Measurements from ENCODE around the gene RELN. TPM values are rescaled to one million over a fixed set of nuclear protein-coding genes. Genes with fewer than 3 reads are reported as not detected.

RELN gene
- total RNA-seq, 4 donors from 2014 or later, result 1.2 to 7.1 (median 3.7) TPM

DNA sequence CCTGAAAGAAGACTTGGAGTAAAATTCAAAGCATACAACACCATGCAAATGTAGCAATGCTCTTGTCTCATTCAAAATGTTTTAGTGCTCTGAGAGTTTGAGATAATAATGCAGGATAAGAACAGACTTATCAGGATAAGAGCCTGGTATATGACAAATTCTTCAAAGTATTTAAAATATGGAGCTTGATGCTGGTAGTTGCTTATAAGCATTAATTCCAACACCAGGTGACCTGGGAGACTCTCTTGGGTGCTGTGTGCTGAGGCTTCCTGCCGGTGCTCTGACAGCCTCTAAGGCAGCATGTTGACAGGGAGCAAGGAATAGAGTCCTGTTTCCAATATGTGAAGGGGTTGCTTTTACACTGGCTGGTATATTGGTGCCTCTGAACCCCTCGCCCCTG, 508.7 kb downstream of the RELN start:
- no peak for ATAC-seq (ENCODE audit: low FRiP score)
- DNase-seq (ENCODE audit: low spot score), result no peak
- TF ChIP-seq CTCF (IDR thresholded peaks at IDR 0.05), result no peak

GRCh38 chr7:103474956-103475355, 514.5 kb downstream of the RELN start:
- no peak for DNase-seq (ENCODE audit: low spot score)
- no peak for TF ChIP-seq CTCF (IDR thresholded peaks at IDR 0.05)
- no peak for ATAC-seq (ENCODE audit: low FRiP score)

DNA sequence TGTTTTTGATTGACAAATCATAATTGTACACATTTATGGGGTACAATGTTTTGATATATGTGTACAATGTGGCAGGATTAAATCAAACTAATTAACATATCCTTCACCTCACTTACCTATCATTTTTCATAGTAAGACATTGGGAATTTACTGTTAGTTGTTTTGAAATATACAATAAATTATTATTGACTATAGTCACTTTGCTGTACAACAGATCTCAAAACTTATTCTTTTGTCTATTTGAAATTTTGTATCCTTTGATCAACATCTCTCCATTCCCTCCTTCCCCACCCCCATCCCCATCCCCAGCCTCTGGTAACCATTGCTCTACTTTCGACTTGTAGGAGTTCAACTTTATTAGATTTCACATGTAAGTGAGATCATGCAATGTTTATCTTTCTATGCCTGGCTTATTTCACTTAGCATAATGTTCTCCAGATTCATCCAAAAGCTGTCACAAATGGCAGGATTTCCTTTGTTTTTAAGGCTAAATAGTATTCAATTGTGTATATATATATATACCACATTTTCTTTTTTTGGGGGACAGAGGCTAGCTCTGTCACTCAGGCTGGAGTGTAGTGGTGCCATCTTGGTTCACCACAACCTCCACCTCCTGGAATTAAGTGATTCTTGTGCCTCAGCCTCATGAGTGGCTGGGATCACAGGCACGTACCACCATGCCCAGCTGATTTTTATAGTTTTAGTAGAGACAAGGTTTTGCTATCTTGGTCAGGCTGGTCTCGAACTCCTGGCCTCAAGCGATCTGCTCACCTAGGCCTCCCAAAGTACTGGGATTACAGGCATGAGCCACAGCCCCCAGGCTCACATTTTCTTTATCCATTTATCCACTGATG, 520.1 kb downstream of the RELN start:
- no peak for DNase-seq (ENCODE audit: low spot score)
- TF ChIP-seq CTCF (IDR thresholded peaks at IDR 0.05), result no peak

GRCh38 chr7:103466814-103467213, 522.6 kb downstream of the RELN start:
- DNase-seq (ENCODE audit: low spot score) (no peak), ATAC-seq (ENCODE audit: low FRiP score) (no peak)
- no peak for TF ChIP-seq CTCF (IDR thresholded peaks at IDR 0.05)

More for the DNA sequence above, 520.1 kb downstream of the RELN start:
- ATAC-seq (ENCODE audit: low FRiP score), result no peak

GRCh38 chr7:103462358-103462757, 527.1 kb downstream of the RELN start:
- ATAC-seq (ENCODE audit: low FRiP score) (no peak), DNase-seq (ENCODE audit: low spot score) (no peak)
- no peak for TF ChIP-seq CTCF (IDR thresholded peaks at IDR 0.05)

DNA sequence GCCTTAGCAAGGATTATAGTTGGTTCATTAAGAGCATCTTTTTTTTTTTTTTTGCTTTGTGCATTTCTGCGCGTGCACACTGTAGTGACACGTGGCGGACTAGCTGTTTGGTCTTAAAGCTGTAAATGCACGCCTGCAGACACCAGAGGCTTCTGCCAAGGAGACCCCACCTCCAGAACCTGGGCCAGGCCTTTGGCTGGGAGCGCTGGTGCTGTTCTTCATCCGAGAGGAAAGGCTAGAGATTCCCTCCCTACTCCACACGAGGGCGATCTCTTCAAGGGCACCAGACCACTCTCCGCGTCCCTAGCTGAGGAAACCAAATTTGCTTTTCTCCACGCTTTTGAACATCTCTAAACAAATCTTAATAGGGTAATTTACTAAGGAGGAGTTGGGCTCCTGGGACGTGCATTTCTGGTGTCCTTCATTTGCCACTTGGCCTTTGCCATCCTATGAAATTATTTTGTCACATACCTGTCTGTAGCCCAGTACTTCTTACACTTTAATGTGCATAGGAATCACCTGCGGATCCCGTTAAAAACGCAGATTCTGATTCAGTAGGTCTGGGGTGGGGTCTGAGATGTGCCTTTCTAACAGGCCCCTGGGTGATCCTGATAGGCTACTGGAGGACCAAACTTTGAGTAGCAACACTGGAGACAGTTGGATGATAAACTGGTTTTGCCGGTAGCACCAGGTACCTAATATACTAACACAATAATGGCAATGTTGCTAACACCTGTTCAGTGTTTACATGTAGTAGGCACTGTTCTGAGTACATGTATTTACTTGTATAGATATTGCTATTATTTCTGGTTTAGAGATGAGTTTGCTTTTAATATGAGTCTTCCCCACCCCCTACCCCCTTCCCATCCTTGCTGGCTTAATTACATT, 542.1 kb downstream of the RELN start:
- TF ChIP-seq CTCF (IDR thresholded peaks at IDR 0.05), result no peak
- no peak for ATAC-seq (ENCODE audit: low FRiP score)
- no peak for DNase-seq (ENCODE audit: low spot score)

All from omental fat pad (tissue), 4 donors.